MG63 (cell line): Measurements from ENCODE around the gene TRIO. TPM values are rescaled to one million over a fixed set of nuclear protein-coding genes. Genes with fewer than 3 reads are reported as not detected.

Experiments used
- DNase-seq: peaks from one replicate; pipeline ENCODE4 v3.0.0-alpha.2; 2020
- H3K27me3 ChIP-seq: fragments of 250-450 bp; sonication (Bioruptor Pico); 2 replicates; pipeline ENCODE4 v1.5.1; 2020; ENCODE audit warnings: mild to moderate bottlenecking, moderate library complexity
- H3K36me3 ChIP-seq: fragments of 250-450 bp; sonication (Bioruptor Pico); 2 replicates; pipeline ENCODE4 v1.5.1; 2020; ENCODE audit warnings: mild to moderate bottlenecking, moderate library complexity
- H3K4me3 ChIP-seq: fragments of 250-450 bp; sonication (Bioruptor Pico); 2 replicates; pipeline ENCODE4 v1.5.1; 2020; ENCODE audit warnings: mild to moderate bottlenecking, moderate library complexity
- H3K9me3 ChIP-seq: fragments of 250-450 bp; sonication (Bioruptor Pico); 2 replicates; pipeline ENCODE4 v1.5.1; 2020; ENCODE audit warnings: mild to moderate bottlenecking, moderate library complexity
- total RNA-seq: library from RNA; depleted of rRNA; stranded (reverse); fragments of >200 nt; shearing (Covaris generic); gene quantifications from 2 replicates; pipeline ENCODE4 v1.2.3, GENCODE V29; 2014; ENCODE audit warnings: low replicate concordance

Gene TRIO
- total RNA-seq, 1 experiment from 2014 or later, result 123 TPM

DNA sequence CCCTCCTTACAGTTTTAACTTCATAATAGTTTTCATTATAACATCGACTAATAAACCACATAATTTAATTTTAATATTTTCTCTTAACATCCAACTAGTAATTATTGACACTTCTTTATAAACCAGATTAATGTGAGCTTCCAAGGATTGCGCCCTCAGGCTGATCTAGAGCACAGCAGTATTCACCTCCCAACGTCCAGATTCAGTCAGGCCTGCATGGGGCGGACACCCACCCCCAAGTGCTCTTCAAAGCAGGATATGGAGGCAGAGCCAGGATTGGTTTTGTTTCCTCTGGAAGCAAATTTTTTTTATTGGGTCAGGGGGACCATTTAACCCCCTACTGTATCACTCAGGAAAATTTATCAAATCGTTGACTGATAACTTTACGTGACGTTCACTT lies 215.4 kb downstream of the TRIO start:
- DNase-seq, result no peak
- no peaks in the 10 kb centered on the region for H3K27me3 ChIP-seq
- peaks cover 96% of the 10 kb centered on the region for H3K36me3 ChIP-seq
- no peak overlapping the region for H3K4me3 ChIP-seq
- no peaks in the 10 kb centered on the region for H3K9me3 ChIP-seq

DNA sequence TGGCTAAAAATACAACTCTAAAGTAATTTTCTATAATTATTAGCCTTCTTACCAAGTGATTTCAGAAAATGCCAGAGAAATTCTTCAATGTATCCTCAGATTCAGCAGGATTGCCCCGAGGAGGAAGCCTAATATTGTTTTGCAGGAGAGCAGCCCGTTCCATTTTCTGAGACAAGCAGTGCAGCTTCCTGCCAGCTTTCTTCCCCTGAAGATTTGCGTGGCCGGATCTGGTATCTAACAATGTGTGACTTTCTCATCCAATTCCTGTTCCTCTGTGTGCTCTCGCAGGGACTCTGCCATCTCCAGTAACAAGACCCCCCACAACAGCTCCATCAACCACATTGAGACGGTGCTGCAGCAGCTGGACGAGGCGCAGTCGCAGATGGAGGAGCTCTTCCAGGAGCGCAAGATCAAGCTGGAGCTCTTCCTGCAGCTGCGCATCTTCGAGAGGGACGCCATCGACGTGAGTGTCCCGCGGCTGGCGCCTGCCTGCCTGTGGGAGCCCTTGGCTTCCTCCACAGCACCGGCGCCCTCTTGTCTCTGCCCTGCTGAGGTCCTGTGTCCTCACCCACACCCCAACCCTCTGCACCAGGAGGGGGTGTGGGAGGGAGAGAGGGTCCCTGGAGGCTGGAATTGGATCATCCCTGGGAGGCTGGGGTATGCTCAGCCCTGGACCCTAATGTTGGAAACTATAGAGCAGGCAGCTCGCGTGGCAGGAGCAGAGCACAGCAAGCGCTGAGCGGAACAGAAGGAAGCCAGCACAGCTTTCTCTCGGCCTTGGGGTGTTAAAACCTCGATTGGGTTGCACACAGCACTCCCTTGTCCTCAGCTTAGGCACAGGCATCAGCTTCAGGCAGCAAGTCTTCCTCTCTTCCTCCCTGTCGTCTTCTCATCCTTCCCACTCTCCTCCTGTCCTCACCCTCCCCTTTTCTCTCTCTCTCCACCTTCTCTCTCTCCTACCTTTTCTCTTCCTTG lies 216.2 kb downstream of the TRIO start:
- no peak for DNase-seq

DNA sequence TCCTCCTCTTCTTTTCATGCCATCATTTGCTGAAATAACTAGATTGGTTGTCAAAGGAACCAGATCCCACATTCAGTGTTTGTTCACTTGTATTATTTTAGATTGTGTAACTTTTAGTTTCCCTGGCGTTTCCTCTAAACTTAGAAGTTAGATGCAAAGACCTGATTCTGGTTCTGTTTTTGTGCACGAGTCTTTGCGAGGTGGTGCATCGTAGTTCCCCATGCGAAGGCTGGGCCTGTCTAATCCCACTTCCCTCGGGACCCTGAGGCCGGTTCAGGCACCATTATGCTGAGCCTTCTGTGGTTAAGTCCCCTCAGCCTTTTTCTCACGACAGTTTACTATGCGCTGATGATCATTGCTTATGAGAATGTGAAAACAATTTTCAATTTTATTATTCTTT lies 219.3 kb downstream of the TRIO start:
- no peak overlapping the region for H3K4me3 ChIP-seq
- H3K27me3 ChIP-seq, result no peaks in the 10 kb centered on the region
- H3K36me3 ChIP-seq, result peaks cover 99% of the 10 kb centered on the region
- H3K9me3 ChIP-seq, result no peaks in the 10 kb centered on the region
- DNase-seq, result no peak

More for the DNA sequence above, 216.2 kb downstream of the TRIO start:
- H3K9me3 ChIP-seq, result no peaks in the 10 kb centered on the region
- no peak overlapping the region for H3K4me3 ChIP-seq
- peaks cover 96% of the 10 kb centered on the region for H3K36me3 ChIP-seq
- no peaks in the 10 kb centered on the region for H3K27me3 ChIP-seq

DNA sequence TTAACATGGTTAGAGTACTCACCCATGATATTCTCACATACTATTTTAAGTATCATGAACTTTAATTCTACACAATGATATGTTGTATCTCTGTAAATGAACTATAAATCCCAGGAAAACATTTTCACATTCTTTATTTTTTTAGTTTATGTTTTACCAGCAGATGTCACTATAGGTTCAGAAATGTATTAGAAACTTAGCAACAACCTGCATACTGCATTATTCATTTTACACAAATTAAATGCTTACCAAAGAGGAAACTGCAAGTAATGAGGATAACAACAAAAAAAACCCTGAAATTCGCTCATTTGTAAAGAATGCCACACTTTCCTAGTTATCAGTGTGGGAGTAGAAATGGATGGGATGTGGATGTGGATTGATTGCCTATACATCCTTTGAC lies 221.0 kb downstream of the TRIO start:
- Histone ChIP-seq H3K36me3 (peaks cover 99% of the 10 kb centered on the region), H3K9me3 (no peaks in the 10 kb centered on the region), H3K27me3 (no peaks in the 10 kb centered on the region), H3K4me3 (no peak overlapping the region)
- DNase-seq, result no peak

DNA sequence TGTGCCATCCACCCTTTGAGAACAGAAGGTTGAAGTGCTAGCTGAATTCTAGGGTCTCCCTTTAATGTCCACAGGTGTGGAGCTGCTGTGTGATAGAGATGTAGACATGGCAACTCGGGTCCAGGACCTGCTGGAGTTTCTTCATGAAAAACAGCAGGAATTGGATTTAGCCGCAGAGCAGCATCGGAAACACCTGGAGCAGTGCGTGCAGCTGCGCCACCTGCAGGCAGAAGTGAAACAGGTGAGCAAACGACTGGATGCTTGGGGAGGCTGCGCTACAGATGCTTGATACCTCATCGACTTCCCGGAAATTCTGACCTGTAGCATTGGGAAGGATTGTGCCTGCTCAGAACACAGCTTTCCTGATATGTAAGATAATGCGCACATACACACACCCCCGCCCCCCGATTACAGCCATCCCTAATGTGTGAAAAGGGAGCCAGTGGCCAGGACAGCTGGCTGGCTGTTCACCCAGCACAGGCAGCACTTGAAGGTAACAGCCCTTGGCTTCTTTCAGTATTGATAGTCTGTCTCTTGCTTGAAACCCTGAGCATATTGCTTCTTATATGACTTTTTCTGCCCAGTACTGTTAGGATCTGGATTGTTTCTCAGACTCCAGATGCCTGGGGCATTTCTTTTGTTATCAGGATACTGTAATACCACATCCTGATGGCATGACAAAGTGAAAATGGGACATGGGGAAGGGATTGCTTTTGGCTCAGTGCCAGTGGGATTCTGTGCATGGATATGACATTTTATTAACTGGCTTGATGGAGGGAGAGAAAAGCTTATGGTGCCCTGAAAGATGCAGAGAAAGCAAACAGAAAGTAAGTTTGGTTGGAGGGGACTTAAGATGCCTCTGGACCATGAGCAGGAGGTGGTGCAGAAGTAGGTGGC lies 221.7 kb downstream of the TRIO start:
- peaks cover 99% of the 10 kb centered on the region for H3K36me3 ChIP-seq

GRCh38 chr5:14365831-14366430 lies 222.8 kb downstream of the TRIO start:
- Histone ChIP-seq H3K4me3 (no peak overlapping the region), H3K27me3 (no peaks in the 10 kb centered on the region), H3K9me3 (no peaks in the 10 kb centered on the region), H3K36me3 (peaks cover 99% of the 10 kb centered on the region)
- DNase-seq, result no peak

More for the DNA sequence above, 221.7 kb downstream of the TRIO start:
- Histone ChIP-seq H3K27me3 (no peaks in the 10 kb centered on the region), H3K4me3 (no peak overlapping the region), H3K9me3 (no peaks in the 10 kb centered on the region)
- DNase-seq, result no peak

- Histone ChIP-seq H3K4me3 (no peak overlapping the region), H3K9me3 (no peaks in the 10 kb centered on the region), H3K27me3 (no peaks in the 10 kb centered on the region), H3K36me3 (peaks cover 96% of the 10 kb centered on the region)
- DNase-seq, result peak; percentile 31
Measured at GRCh38 chr5:14366763-14367162, 223.6 kb downstream of the TRIO start.

DNA sequence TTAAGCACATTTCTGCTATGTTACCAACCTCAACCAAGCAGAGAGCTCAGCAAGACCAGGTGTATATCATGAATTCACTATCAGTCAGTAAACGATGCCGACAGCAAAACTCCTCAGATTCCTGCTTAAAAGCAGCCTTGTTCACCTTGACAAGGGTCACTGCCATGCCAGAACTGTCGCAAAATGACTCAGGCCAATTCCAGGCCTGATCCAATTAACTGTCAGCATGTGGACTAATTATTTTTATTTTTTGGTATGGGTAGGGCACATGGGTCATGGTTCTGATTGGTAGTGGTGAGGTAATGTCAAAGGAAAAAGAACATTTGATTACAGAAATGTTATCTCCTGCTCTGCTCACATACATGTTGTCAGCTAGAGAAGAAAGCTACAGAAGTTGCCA lies 224.2 kb downstream of the TRIO start:
- no peak for DNase-seq
- Histone ChIP-seq H3K9me3 (no peaks in the 10 kb centered on the region), H3K27me3 (no peaks in the 10 kb centered on the region), H3K4me3 (no peak overlapping the region), H3K36me3 (peaks cover 96% of the 10 kb centered on the region)

- Histone ChIP-seq H3K27me3 (no peaks in the 10 kb centered on the region), H3K36me3 (peaks cover 97% of the 10 kb centered on the region), H3K4me3 (no peak overlapping the region), H3K9me3 (no peaks in the 10 kb centered on the region)
- DNase-seq, result no peak
Measured at GRCh38 chr5:14369780-14370179, 226.6 kb downstream of the TRIO start.

GRCh38 chr5:14370386-14370785 lies 227.2 kb downstream of the TRIO start:
- H3K4me3 ChIP-seq, result no peak overlapping the region
- no peaks in the 10 kb centered on the region for H3K9me3 ChIP-seq
- no peak for DNase-seq
- no peaks in the 10 kb centered on the region for H3K27me3 ChIP-seq
- peaks cover 97% of the 10 kb centered on the region for H3K36me3 ChIP-seq

DNA sequence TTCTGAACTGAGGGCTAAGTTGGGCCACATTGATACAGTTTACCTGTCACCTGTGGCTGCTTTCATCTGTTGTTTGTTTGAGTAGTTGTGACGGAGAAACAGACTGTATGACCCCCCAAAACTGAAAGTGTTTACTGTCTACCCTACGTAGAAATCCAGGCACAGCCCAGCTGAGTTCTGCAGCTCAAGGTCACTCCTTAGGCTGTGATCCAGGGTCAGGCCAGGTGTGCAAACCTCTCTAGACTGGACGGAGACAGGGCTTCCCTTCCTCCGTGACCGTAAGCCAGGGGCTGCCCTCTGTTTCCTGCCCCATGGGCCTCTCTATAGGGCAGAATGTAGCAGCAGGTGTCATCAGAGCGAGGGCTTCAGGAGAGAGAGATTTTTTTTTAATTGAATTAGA lies 230.5 kb downstream of the TRIO start:
- DNase-seq, result no peak
- H3K36me3 ChIP-seq, result peaks cover 96% of the 10 kb centered on the region
- no peaks in the 10 kb centered on the region for H3K9me3 ChIP-seq
- no peak overlapping the region for H3K4me3 ChIP-seq
- no peaks in the 10 kb centered on the region for H3K27me3 ChIP-seq

- DNase-seq, result no peak
- Histone ChIP-seq H3K36me3 (peaks cover 96% of the 10 kb centered on the region), H3K4me3 (no peak overlapping the region), H3K9me3 (no peaks in the 10 kb centered on the region), H3K27me3 (no peaks in the 10 kb centered on the region)
Measured at GRCh38 chr5:14374100-14374499, 231.0 kb downstream of the TRIO start.

- H3K9me3 ChIP-seq, result no peaks in the 10 kb centered on the region
- DNase-seq, result no peak
- no peak overlapping the region for H3K4me3 ChIP-seq
- H3K36me3 ChIP-seq, result peaks cover 98% of the 10 kb centered on the region
- no peaks in the 10 kb centered on the region for H3K27me3 ChIP-seq
Measured at GRCh38 chr5:14376789-14377188, 233.6 kb downstream of the TRIO start.

GRCh38 chr5:14379739-14380497 lies 236.8 kb downstream of the TRIO start:
- no peak for DNase-seq
- Histone ChIP-seq H3K4me3 (no peak overlapping the region), H3K36me3 (peaks cover 95% of the 10 kb centered on the region), H3K9me3 (no peaks in the 10 kb centered on the region), H3K27me3 (no peaks in the 10 kb centered on the region)

GRCh38 chr5:14380712-14381111 lies 237.6 kb downstream of the TRIO start:
- no peak for DNase-seq
- Histone ChIP-seq H3K4me3 (no peak overlapping the region), H3K27me3 (no peaks in the 10 kb centered on the region), H3K36me3 (peaks cover 95% of the 10 kb centered on the region), H3K9me3 (no peaks in the 10 kb centered on the region)

- H3K4me3 ChIP-seq, result no peak overlapping the region
- H3K27me3 ChIP-seq, result no peaks in the 10 kb centered on the region
- DNase-seq, result no peak
- H3K9me3 ChIP-seq, result no peaks in the 10 kb centered on the region
- peaks cover 97% of the 10 kb centered on the region for H3K36me3 ChIP-seq
Measured at GRCh38 chr5:14382640-14383039, 239.5 kb downstream of the TRIO start.
